ENCODE data around the gene AIDA. TPM values are rescaled to one million over a fixed set of nuclear protein-coding genes. Genes with fewer than 3 reads are reported as not detected.

AIDA gene
- total RNA-seq, 1 donor from 2014 or later: 50.5 TPM

DNA sequence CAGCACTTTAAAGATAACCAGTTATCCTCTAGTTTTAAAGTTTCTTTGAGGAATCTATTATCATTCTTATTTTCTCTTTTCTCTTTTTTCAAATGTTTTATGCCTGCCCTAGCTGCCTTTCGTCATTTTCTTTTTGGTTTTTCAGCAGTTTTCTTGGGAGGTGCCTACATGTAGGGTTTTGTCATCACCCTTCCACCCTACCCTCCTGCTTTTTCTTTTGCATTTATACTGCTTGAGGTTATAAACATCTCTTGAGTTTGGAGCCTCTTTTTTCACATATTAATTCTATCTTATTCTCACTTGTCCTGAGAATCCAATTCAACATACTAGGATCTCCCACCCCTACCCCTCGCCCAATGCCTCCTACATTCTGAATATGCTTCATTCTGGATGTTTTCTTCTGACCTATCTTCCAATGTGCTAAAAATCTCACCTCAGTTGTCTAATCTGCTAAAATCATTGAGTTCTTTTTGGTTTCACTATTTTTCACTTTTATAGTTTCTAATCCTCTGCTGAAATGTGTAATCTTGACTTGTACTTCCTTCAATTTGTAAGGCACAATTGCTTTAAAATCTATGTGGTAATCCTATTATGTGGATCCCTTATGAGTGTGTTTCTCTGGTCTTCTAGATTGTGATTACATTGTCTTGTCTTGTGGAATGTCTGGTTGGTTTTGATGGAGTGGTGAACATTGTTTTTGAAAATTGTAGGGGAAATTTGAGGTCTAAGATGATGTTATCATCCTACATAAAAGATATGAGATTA lies 55.7 kb downstream of the AIDA start:
- intact Hi-C loops (cut with DNase I): no loop called here
- no peak for DNase-seq (ENCODE audit: low spot score)

DNA sequence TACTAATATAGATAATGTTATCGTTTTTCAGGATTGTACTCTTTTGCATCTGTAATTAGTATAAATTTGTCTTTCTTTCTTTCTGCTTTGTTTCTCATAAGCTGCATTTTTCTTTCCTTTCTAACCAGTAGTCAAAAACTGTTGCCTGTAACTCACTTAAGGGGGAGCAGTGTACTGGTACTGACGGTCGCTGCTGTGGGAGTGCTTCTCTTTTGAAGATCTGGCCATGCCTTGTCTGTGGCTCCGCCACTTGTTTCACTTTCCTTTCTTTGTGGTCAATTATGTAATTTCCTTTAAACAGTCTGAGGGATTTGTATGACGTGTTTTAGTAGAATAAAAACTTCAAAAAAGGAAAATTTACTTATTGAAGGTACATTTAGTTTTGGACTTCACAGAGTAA lies 57.4 kb downstream of the AIDA start:
- intact Hi-C loops (cut with DNase I): no loop called here

DNA sequence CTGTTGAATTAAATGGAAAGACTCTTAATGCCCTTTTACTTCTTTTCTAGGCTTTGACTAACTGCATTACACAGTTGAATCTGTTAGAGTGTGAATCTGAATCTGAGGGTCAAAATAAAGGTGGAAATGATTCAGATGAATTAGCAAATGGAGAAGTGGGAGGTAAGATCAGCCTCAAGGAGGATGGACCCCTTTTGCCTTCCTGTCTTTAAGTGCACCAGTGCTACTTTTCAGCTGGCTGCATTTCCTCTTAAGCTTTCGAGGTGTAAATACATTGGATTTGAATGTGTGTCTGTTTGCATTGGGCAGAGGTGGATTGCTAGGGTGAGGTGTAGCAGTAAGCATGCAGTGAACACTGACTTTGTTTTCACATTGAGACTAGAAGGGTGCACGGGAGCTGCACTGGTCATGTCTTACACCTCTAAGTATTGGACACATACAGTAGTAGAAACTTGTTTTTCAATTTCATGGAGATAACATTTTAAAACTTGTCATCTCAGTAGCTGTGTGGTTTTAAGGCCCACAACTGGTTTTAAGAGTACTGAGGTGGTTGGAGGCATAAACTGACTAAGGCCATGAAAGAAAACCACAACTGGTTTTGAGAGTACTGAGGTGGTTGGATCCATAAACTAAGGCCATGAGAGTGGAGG lies 59.0 kb downstream of the AIDA start:
- intact Hi-C loops (cut with DNase I): no loop called here
- DNase-seq (ENCODE audit: low spot score): no peak

More for the DNA sequence above, 57.4 kb downstream of the AIDA start:
- no peak for DNase-seq (ENCODE audit: low spot score)

DNA sequence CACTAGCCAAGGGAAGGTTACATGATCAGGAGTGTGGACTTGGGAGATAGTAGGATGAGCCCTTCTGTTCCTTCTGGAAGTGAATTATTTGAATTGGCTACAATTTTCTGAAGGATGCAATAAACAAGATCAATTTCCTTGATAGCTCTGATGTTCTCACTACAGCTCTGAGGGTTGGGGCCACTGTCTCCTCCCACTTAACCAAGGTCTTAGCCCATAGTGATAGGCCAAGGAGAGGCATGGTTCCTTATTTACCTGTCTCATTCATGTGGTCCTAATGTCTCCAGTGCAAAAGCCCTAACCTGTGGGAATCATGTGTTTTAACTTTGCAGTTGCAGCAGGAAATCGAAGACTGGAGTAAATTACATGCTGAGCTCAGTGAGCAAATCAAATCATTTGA lies 59.6 kb downstream of the AIDA start:
- intact Hi-C loops (cut with DNase I): no loop called here
- DNase-seq (ENCODE audit: low spot score): no peak

DNA sequence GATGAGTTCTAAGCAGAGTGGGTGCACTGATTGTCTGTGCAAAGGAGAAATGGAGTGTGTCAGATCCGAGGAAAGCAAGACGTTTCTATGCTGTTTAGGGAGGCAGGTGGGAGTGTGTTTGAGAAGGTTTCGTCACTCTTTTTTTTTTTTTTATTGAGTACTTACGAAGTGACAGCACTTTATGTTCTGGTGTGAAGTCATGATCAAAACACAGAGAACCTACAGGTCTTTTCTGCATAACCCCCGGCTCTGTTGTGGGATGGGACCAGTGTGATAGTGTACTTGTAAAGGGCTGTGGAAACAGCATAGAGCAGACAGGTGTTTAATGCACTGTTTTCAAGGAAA lies 67.7 kb downstream of the AIDA start:
- DNase-seq (ENCODE audit: low spot score): no peak
- intact Hi-C loops (cut with DNase I): loop anchor here (1.0 to 10.0 kb wide), 3 partner anchors 52 to 900 kb away; partner anchors contain the start of gene DUSP10

DNA sequence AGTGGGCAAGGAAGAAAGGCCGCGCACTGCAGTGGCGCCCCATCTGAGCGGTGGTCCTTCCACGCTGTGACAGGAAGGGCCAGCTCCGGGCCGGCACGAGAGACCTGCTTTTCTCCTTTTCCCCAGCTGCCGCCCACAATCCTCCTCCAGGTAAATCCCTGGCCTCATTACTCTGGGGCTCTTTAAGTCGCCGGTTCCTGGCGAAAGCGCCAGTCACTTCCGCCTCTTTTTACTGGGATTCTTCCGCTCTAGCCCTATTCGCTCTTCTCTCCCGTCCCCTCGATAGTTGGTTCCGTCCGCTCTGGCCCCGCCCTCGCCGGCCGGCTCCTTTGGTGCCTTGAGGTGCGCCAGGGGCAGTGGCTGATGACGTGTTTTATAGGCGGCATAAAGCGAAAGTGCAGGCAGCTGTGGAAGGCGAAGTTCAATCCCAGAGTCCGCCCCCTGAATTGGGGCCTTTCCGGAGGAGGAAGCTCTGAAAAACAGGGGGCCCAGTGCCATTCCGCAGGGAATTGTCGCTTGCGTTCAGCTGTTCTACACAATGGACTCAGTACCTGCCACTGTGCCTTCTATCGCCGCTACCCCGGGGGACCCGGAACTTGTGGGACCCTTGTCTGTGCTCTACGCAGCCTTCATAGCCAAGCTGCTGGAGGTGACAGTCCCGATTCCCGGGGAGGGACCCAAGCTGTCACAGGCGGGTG lies 68.2 kb downstream of the AIDA start:
- intact Hi-C loops (cut with DNase I): loop anchor here (1.0 to 10.0 kb wide), 3 partner anchors 52 to 899 kb away; partner anchors contain the start of gene DUSP10

DNA sequence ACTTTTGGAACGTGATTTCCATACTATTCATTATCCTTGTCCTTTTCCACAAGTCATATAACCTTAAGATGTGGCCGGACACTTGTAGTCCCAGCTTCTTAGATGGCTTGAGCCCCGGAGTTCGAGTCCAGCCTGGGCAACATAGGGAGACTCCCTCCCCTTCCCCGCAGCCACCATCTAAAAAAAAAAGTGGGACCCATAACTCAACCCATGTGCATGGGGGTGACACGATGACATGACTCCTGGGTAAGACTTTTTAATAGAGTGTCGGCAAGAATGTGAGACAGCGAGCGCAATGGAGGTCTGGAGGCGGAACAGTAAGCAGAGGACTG lies 68.7 kb downstream of the AIDA start:
- intact Hi-C loops (cut with DNase I): loop anchor here (5.0 to 10.0 kb wide), 2 partner anchors 51 to 899 kb away; partner anchors contain the start of gene DUSP10
- no peak for DNase-seq (ENCODE audit: low spot score)

More for the DNA sequence above, 68.2 kb downstream of the AIDA start:
- peak; percentile 99 for DNase-seq (ENCODE audit: low spot score)

DNA sequence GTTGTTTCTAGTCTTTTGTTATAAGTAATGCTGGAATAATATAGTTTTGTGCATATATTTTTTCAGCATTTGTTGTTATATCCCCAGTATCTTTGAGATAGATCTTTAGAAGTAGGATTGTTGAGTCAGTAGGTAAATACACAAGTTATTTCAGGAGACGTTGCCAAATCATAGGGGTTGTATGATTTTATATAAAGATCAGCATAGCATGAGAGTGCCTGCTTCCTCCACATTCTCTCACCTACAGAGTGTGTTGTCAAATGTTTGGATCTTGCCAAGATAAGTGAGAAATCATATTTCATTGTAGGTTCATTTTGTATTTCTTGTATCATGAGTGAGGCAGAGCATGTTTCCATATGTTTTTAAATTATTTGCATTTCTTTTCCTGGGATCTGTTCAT lies 69.8 kb downstream of the AIDA start:
- no peak for DNase-seq (ENCODE audit: low spot score)
- intact Hi-C loops (cut with DNase I): loop anchor here (5.0 to 10.0 kb wide), 2 partner anchors 50 to 898 kb away; partner anchors contain the start of gene DUSP10

DNA sequence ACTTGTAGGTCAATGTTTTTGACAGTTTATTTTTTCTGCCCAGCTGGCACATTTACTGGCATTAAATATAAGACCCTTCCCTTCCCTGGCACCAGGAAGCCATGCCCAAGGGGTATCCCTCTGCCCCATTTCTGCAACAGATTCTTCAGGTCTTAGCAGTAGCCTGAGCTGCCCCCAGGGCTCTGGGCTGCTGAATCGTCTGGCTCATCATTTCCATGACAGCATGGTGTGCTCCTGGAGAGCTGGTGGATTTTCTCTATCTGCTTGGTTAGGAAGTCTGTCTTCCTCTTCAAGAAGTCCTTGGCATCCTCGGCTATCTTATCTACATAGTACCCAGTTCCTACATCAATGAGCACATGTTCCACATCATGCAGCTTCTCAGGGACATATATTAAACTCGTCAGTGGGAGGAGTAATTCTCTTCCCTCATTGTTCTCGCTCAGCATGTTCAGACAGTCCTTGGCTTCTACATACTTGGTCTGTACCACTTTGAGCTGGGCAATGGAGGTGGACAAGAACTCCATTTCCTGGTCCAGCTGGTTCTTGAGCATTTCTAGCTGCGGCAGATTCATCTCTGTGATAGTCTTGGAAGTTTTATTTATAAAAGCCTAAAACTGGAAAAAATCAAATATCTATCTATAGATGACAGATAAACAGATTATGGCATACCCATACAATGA lies 70.9 kb downstream of the AIDA start:
- DNase-seq (ENCODE audit: low spot score): no peak
- intact Hi-C loops (cut with DNase I): loop anchor here (5.0 to 10.0 kb wide), 2 partner anchors 49 to 897 kb away; partner anchors contain the start of gene DUSP10

DNA sequence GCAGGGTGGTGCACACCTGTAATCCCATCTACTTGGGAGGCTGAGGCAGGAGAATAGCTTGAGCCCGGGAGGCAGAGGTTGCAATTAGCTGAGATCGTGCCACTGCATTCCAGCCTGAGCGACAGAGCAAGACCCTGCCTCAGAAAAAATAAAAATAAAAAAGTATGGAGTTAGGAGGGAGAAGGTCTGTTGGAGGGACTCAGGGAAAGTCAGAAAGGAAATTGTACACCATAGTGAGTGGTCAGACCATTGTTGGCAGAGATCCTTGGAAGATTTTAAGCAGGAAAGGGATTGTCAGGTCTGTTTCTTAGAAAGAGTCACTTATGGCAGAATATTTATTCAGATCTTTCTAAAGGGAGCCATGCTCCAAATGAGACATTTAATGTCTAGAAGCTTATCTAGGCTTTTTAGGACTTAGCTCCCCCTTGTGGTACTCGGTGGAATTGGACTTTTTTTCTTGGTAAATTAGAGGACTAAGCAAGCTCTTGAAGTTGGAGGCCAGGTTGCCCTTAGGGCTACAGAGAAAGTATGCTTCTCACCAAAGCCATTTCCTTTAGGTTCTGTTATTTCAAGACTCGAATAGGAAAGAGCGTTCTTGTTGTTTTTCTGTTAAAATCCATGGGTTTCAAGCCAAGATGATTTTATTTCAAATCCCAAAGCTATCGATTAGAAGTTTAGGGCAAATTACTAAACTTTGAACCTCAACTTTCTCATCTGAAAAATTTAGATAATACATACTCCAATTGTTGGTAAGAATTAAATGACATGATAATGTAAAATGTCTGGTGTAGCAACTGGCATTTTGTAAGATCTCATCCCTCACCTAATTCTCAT lies 77.9 kb downstream of the AIDA start:
- intact Hi-C loops (cut with DNase I): loop anchor here (1.0 kb wide), 1 partner anchor 169 kb away; no protein-coding TSS in a partner anchor
- DNase-seq (ENCODE audit: low spot score): no peak

DNA sequence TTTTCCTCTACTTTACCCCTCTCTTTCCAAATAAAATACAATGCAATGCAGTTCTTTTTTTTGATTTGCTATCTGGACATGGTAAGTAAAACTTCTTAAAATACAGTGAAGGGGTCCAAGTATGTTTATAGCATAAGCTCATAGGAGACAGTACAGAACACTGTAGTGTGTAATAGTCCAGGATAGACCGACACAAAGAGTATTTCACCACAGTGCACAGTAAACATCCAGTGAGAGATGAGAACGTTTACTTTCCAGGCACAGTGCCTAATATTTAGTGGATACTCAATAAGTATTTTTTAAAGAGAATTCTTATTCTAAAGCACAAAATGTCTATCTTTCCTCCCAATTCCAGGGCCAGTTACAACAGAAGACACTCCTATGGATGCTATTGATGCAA lies 79.5 kb downstream of the AIDA start:
- DNase-seq (ENCODE audit: low spot score): no peak
- intact Hi-C loops (cut with DNase I): no loop called here

DNA sequence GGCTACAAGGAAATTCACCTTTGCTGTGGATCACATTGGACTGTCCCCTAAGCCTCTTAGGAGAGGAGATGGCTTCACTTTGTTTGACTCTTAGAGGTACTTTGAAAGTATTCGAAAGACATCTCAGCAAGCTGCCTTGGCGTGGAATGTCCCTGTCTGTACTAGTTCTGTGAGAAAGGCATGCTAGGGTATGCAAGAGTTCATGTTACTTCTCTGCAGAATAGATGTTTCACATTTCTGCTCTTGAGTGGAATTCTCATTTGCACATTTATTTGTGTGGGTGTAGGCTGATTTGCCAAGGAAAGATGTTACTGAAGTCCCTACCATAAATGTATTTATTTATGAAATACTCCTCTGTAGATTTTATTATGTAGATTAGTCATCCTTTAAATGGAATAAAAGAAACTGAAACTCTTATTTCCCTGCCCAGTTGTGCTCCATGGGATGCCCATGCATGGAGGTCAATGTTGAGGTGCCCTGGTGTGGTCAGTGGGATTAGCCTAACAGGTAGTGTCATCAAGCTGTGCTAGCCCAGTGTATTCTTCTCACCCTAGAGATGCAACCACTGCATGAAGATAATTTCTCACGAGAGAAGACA lies 80.6 kb downstream of the AIDA start:
- intact Hi-C loops (cut with DNase I): no loop called here
- no peak for DNase-seq (ENCODE audit: low spot score)

DNA sequence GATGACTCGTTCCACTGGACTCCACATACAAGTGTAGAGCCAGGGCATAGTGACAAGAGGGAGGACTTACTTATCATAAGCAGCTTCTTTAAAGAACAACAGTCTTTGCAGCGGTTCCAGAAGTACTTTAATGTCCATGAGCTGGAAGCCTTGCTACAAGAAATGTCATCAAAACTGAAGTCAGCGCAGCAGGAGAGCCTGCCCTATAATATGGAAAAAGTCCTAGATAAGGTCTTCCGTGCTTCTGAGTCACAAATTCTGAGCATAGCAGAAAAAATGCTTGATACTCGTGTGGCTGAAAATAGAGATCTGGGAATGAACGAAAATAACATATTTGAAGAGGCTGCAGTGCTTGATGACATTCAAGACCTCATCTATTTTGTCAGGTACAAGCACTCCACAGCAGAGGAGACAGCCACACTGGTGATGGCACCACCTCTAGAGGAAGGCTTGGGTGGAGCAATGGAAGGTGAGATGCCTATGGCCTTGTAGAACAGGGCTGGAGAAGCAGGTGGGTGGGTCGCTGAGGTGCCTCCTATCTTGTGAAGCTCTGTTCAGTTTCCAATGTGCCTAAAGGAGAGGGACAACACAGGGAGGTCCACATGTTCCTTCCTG lies 82.3 kb downstream of the AIDA start:
- intact Hi-C loops (cut with DNase I): no loop called here
- DNase-seq (ENCODE audit: low spot score): no peak

DNA sequence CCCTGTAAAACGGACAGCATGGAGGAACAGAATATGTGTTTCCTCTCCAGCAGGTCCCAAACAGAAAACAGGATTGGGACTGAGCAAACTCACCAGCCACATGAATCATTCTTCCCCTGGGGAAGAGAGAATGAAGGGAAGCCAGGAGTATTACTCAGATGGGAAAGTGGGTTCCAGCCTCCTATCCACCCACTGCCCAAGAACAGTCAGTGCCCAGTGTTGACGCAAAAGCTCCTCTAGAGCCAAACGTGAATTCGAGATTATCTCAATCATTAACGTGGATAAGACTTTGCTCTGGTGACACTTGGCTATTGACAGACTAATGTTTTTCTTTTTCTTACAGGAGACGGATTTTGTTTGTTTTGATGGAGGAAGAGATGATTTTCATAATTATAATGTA lies 85.1 kb downstream of the AIDA start:
- intact Hi-C loops (cut with DNase I): no loop called here

DNA sequence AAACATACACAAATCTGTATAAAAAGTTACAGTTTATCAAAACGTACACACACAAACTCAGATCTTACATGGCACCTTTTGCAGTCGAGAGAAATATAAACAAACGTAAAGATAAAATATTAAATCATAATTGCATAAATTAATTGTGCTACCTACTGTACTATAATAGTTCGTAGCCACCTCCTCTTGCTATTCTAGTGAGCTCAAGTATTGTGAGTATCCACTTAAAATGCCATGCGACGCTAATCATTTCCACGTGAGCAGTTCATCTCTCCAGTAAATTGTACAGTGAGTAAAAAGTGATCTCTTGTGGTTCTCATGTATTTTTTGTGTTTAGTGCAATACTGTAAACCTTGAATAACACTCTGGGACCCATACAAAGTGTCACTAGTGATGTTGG lies 88.1 kb downstream of the AIDA start:
- intact Hi-C loops (cut with DNase I): no loop called here
- no peak for DNase-seq (ENCODE audit: low spot score)

More for the DNA sequence above, 85.1 kb downstream of the AIDA start:
- DNase-seq (ENCODE audit: low spot score): no peak

DNA sequence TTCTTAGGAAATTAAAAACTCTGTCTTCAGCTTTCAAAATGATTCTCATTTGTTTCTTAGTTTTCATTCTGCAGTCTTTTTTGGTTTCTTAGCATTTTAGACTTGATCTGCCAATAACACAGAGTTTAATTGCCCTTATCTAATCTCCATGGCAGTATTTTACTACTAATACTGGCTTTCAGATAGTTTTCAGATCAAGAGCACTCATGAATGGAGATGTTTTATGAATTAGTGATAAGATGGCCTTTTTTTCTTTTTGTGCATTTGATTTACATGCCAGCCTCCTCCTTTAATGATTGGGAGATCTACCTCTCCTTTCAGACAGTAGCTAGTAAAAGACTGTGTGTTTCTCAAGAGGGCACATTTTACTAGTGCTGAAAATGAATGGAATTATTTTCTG lies 88.8 kb downstream of the AIDA start:
- DNase-seq (ENCODE audit: low spot score): no peak
- intact Hi-C loops (cut with DNase I): no loop called here

DNA sequence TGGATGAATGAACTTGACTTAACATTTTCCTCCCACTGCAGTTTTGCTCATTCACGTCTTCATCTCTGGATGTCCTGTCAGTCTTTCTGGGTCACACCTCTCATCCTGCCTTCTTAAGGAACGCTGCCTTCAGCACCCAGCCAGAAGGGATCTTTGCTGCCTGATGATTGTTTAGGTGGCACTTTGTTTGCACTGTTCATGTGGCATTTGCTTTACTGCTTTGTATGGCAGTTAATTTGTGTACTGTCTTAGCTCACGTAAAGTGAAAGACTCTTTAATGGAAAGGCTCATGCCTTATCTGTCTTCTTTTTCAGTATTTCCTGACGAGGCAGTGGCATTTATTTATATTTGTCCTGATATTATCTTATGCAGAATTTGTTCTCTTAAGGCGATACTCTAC lies 89.5 kb downstream of the AIDA start:
- intact Hi-C loops (cut with DNase I): no loop called here
- no peak for DNase-seq (ENCODE audit: low spot score)

DNA sequence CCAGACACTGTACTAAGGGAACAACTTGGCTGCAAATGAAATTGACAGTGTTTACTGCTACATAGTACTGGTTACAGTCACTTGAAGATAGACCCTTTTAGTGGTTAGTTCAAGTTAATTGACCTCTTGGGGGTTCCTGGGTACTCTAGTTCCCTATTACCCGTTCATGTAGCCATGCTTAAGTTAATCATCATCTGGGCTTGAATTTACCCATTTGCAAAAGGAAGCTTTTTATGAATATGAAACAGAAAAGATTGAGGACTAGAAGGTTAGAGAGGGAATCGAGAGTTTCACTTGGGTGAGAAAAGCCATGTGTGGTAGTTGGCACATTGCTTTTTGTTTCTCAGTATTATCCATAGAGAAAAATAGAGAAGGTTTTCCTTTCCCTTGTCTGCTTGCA lies 91.7 kb downstream of the AIDA start:
- intact Hi-C loops (cut with DNase I): no loop called here
- no peak for DNase-seq (ENCODE audit: low spot score)

All from cardiac septum (tissue), 1 donor.